ENCODE results near the gene HPS3.

The HPS3 gene

DNA sequence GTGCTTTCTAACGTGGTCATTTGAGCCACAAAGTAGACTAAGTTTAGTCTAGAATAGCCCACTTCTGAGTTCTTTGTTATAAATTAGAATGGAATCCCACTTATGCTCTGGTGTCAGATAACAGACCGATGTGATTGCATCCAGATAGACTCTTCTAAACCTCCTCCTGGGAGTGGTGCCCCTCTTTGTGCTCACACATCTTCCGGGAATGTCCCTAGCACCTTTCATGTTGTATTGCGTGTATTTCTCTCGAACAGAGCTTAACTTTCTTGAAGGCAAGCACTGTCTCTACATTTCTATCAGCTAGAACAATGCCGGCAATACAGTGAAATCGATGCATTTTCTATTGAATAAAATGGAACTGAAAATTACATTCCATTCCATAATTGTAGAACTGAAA, 69.2 kb downstream of the HPS3 start:
- TF ChIP-seq, protein P1, sequence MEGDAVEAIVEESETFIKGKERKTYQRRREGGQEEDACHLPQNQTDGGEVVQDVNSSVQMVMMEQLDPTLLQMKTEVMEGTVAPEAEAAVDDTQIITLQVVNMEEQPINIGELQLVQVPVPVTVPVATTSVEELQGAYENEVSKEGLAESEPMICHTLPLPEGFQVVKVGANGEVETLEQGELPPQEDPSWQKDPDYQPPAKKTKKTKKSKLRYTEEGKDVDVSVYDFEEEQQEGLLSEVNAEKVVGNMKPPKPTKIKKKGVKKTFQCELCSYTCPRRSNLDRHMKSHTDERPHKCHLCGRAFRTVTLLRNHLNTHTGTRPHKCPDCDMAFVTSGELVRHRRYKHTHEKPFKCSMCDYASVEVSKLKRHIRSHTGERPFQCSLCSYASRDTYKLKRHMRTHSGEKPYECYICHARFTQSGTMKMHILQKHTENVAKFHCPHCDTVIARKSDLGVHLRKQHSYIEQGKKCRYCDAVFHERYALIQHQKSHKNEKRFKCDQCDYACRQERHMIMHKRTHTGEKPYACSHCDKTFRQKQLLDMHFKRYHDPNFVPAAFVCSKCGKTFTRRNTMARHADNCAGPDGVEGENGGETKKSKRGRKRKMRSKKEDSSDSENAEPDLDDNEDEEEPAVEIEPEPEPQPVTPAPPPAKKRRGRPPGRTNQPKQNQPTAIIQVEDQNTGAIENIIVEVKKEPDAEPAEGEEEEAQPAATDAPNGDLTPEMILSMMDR (IDR thresholded peaks at IDR 0.05; ENCODE audit: insufficient read depth, low read length, missing control alignments), result no peak
- no peak overlapping the region for H3K4me3 ChIP-seq (ENCODE audit: low read depth, low read length)
- ChIA-PET CTCF (no interaction called here), POLR2A (no interaction called here)
- DNase-seq (ENCODE audit: low read depth, low spot score), result no peak

DNA sequence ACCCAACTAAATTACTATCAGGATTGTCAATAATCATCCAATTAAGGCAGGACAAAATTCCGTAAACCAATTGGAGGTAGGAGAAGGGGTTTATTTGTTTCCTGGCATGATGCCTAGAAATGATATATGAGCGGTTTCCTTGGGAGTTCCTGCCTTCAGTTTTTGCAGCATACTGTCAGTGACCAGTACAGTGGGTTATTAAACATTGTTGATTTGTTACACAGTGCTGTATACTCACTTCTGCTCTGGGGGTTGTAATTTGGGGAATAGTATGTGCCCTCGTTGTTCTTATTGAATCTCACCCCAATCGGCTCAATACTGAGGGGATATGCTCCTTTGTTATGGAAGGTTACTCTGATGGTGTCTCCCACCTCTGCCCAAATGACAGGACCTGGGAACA, 70.0 kb downstream of the HPS3 start:
- no peak overlapping the region for H3K4me3 ChIP-seq (ENCODE audit: low read depth, low read length)
- CTCF ChIA-PET, result no interaction called here
- POLR2A ChIA-PET, result no interaction called here
- DNase-seq (ENCODE audit: low read depth, low spot score), result no peak
- TF ChIP-seq, protein P1 (IDR thresholded peaks at IDR 0.05; ENCODE audit: insufficient read depth, low read length, missing control alignments), result no peak

DNA sequence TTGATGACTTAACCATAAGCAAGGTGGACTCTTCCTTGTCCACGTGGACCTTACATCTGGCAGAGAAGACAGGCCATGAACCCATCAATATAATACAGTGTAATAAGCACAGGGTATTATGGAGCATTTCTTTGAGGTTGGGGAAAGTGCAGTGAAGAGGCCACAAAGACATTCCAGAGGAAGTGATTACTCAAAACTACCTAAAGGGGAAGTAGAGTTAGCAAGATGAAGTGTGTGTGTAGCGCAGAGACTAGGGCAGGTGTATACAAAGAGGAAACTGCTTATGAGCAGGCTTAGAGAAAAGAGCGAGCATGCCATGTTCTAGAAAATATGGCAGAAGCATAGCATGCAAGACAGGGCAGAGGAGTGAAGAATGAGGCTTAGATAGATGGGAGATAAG, 74.3 kb downstream of the HPS3 start:
- ChIA-PET POLR2A (no interaction called here), CTCF (no interaction called here)
- no peak for DNase-seq (ENCODE audit: low read depth, low spot score)
- TF ChIP-seq, protein P1 (IDR thresholded peaks at IDR 0.05; ENCODE audit: insufficient read depth, low read length, missing control alignments), result no peak
- no peak overlapping the region for H3K4me3 ChIP-seq (ENCODE audit: low read depth, low read length)

DNA sequence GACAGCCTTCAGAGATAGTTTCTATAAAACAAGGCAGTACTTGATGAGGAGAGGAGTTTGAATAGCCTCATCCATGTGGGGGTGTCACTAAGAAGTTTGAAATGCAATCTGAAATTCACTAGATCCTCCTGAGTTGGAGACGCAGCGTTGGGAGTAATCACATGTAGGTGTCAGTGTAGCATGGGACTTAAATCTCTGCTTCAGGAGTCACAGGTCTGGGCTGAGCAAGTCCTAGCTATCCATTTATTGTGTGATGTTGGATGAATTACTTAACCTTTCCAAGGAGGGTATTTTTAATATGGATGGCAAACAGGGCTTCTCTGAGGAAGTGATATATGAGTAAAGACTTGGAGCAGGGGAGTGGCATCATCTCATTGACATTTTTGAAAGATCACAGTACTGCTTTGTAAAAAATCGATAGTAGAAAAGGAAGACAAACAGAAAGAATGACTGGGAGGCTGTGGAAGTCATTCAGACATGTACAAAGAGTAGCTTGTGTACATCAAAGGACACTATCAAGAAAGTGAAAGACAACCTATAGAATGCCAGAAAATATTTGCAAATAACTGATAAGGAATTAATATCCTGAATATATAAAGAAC, 75.1 kb downstream of the HPS3 start:
- TF ChIP-seq, protein P1 (IDR thresholded peaks at IDR 0.05; ENCODE audit: insufficient read depth, low read length, missing control alignments), result no peak
- no peak overlapping the region for H3K4me3 ChIP-seq (ENCODE audit: low read depth, low read length)
- ChIA-PET POLR2A (no interaction called here), CTCF (no interaction called here)
- no peak for DNase-seq (ENCODE audit: low read depth, low spot score)

DNA sequence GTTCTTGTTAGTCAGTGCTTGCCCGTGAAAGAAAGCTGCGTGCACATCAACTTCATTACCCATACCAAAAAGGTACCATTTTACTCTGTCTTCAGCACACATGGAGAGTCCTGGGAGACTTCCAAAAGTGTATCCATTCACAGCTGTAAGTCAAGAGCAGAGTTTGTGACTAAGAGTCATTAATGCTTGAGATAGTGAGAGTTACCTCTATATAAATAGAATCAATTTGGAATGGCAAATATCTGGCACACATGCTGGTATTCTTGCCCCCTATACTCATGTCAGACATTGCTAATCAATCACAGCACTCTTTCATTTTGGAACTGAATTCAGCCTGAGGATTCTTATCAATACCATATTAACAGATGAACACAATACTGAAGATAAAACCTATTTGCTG, 78.0 kb downstream of the HPS3 start:
- ChIA-PET CTCF (interaction anchor here (1.2 kb wide), 1 partner anchor 8 kb away, joined by 4 read pairs; no protein-coding TSS in a partner anchor), POLR2A (no interaction called here)
- TF ChIP-seq, protein P1 (IDR thresholded peaks at IDR 0.05; ENCODE audit: insufficient read depth, low read length, missing control alignments), result no peak
- no peak overlapping the region for H3K4me3 ChIP-seq (ENCODE audit: low read depth, low read length)
- DNase-seq (ENCODE audit: low read depth, low spot score), result no peak

DNA sequence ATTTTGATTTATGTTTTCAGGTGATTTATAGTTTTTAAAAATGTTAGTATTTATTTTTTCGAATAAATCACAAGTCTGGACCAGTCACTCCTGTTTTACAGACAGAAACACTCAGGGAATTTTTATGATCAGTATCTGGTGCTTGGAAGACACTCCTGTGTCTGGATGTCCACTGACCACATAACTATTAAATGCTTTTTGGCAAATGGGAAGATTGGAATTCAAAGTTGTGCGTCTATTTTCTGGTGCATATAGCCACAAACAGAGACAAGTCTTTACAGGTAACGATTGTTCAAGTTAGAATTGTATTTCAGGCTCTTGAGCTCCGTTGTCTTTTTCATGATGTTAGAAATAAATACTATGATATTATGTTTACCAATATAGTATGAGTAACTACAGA, 80.0 kb downstream of the HPS3 start:
- CTCF ChIA-PET, result no interaction called here
- TF ChIP-seq, protein P1 (IDR thresholded peaks at IDR 0.05; ENCODE audit: insufficient read depth, low read length, missing control alignments), result no peak
- H3K4me3 ChIP-seq (ENCODE audit: low read depth, low read length), result no peak overlapping the region
- POLR2A ChIA-PET, result interaction anchor here (0.6 kb wide), 1 partner anchor 1250 kb away, joined by 3 read pairs; no protein-coding TSS in a partner anchor
- no peak for DNase-seq (ENCODE audit: low read depth, low spot score)

Data from AG04449 (cell line).